ENCODE measurements around the gene ASMTL. TPM values are rescaled to one million over a fixed set of nuclear protein-coding genes. Genes with fewer than 3 reads are reported as not detected.
A peak's percentile ranks its signal among the peaks of the same experiment; 100 is the strongest.

The ASMTL gene
- total and polyA plus RNA-seq, 2 of the 13 experiments (the other 11 are each of a cell fraction or from before 2014, with no cell fraction given), result 5.6 to 16.3 TPM

DNA sequence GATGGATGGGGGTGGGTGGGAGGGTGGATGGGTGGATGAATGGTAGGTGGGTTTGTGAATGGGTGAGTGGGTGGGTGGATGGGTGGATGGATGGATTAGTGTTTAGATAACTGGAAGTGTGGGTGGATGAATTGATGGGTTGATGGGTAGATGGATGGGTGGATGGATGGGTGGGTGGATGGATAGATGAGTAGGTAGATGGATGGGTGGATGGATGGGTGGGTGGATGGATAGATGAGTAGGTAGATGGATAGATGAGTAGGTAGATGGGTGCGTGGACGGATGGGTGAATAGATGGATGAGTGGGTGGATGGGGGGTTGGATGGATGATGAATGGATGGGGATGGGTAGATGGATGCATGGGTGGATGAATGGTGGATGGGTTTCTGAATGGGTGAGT is 20.3 kb upstream of the ASMTL start (continued):
- no peak for TF ChIP-seq POLR2AphosphoS2 (IDR thresholded peaks at IDR 0.05; ENCODE audit: low read depth, low read length)
- no peak for TF ChIP-seq ZFY (CRISPR knock-in tag; IDR thresholded peaks at IDR 0.05)
- TF ChIP-seq CC2D1A (CRISPR knock-in tag; IDR thresholded peaks at IDR 0.05), result no peak
- no peak for TF ChIP-seq FOXP1 (IDR thresholded peaks at IDR 0.05)
- no peak for TF ChIP-seq FOXP1 (CRISPR knock-in tag; IDR thresholded peaks at IDR 0.05)
- no peak for TF ChIP-seq SIN3A (IDR thresholded peaks at IDR 0.05; ENCODE audit: borderline replicate concordance, low read depth, low read length)
- no peak for TF ChIP-seq FOXC1 (CRISPR knock-in tag; IDR thresholded peaks at IDR 0.05; ENCODE audit: borderline replicate concordance)
- TF ChIP-seq, protein P1, sequence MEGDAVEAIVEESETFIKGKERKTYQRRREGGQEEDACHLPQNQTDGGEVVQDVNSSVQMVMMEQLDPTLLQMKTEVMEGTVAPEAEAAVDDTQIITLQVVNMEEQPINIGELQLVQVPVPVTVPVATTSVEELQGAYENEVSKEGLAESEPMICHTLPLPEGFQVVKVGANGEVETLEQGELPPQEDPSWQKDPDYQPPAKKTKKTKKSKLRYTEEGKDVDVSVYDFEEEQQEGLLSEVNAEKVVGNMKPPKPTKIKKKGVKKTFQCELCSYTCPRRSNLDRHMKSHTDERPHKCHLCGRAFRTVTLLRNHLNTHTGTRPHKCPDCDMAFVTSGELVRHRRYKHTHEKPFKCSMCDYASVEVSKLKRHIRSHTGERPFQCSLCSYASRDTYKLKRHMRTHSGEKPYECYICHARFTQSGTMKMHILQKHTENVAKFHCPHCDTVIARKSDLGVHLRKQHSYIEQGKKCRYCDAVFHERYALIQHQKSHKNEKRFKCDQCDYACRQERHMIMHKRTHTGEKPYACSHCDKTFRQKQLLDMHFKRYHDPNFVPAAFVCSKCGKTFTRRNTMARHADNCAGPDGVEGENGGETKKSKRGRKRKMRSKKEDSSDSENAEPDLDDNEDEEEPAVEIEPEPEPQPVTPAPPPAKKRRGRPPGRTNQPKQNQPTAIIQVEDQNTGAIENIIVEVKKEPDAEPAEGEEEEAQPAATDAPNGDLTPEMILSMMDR (CRISPR knock-in tag; IDR thresholded peaks at IDR 0.05), result no peak

GRCh38 chrX:1468250-1468772 is 15.6 kb upstream of the ASMTL start:
- CTCF ChIA-PET (ENCODE audit: low intra/inter-chr PET ratio, low total read pairs), result no interaction called here
- in situ Hi-C loops (cut with HindIII; ENCODE audit: extremely low pct_ligation_motif_present, low pct_unique_long_range_greater_than_20kb), result loop anchor here (5.0 to 25.0 kb wide), 2 partner anchors 114 to 1144 kb away; no protein-coding TSS in a partner anchor
- H3K9ac ChIP-seq (ENCODE audit: insufficient read depth, low read depth, low read length), result no peak overlapping the region
- POLR2A ChIA-PET, result no interaction called here
- no peaks in the 10 kb centered on the region for H3K9me3 ChIP-seq (ENCODE audit: low read length)
- no peaks in the 10 kb centered on the region for H4K20me1 ChIP-seq (ENCODE audit: insufficient read depth, low read length)
- H3K27ac ChIP-seq (ENCODE audit: extremely low read length, insufficient read depth, low read length), result no peak overlapping the region
- no peak overlapping the region for H3K4me2 ChIP-seq (ENCODE audit: low read depth, low read length)
- no TSS peak for BruUV-seq (replicated peaks)
- intact Hi-C loops (cut with micrococcal nuclease; ENCODE audit: unreplicated experiment), result no loop called here
- H3K27me3 ChIP-seq (ENCODE audit: control insufficient read depth in 1 of 2, insufficient read depth in 2 of 2, low read length in 2 of 2), result no peaks in the 10 kb centered on the region
- WGBS (ENCODE audit: low lambda C conversion rate), result 84% methylated on average over 15 of the region's 20 CpGs
- ATAC-seq, result peak; percentile 52
- no peak overlapping the region for H3K4me3 ChIP-seq (replicated peaks in 1 of 3; ENCODE audit: insufficient read depth in 1 of 3, low read depth in 2 of 3, low read length in 3 of 3)
- H3K79me2 ChIP-seq (ENCODE audit: insufficient read depth, low read length), result no peaks in the 10 kb centered on the region
- no peaks in the 10 kb centered on the region for H3K4me1 ChIP-seq (ENCODE audit: insufficient read depth, low read length)
- H2AFZ ChIP-seq (ENCODE audit: low read length), result no peak overlapping the region
- H3K36me3 ChIP-seq (replicated peaks in 1 of 2; ENCODE audit: control insufficient read depth in 1 of 2, insufficient read depth in 2 of 2, low read length in 2 of 2), result no peaks in the 10 kb centered on the region
- no peak for DNase-seq (ENCODE audit: low spot score)
- no peak for FAIRE-seq
- TF ChIP-seq ZNF644 (CRISPR knock-in tag; IDR thresholded peaks at IDR 0.05; ENCODE audit: low read depth), result no peak
- TF ChIP-seq ZNF615 (CRISPR knock-in tag; IDR thresholded peaks at IDR 0.05; ENCODE audit: borderline replicate concordance), result no peak
- no peak for TF ChIP-seq ZNF709 (CRISPR knock-in tag; IDR thresholded peaks at IDR 0.05)
- TF ChIP-seq SNRNP70 (IDR thresholded peaks at IDR 0.05; ENCODE audit: low read depth, low read length), result no peak
- no peak for TF ChIP-seq RFX1 (IDR thresholded peaks at IDR 0.05)
- peak; percentile 80 for TF ChIP-seq HNRNPK (IDR thresholded peaks at IDR 0.05; ENCODE audit: low read depth, low read length, poor library complexity, severe bottlenecking)
- no peak for TF ChIP-seq ZNF383 (CRISPR knock-in tag; IDR thresholded peaks at IDR 0.05; ENCODE audit: borderline replicate concordance)
- TF ChIP-seq ZNF572 (CRISPR knock-in tag; IDR thresholded peaks at IDR 0.05), result no peak
- TF ChIP-seq, protein P2, sequence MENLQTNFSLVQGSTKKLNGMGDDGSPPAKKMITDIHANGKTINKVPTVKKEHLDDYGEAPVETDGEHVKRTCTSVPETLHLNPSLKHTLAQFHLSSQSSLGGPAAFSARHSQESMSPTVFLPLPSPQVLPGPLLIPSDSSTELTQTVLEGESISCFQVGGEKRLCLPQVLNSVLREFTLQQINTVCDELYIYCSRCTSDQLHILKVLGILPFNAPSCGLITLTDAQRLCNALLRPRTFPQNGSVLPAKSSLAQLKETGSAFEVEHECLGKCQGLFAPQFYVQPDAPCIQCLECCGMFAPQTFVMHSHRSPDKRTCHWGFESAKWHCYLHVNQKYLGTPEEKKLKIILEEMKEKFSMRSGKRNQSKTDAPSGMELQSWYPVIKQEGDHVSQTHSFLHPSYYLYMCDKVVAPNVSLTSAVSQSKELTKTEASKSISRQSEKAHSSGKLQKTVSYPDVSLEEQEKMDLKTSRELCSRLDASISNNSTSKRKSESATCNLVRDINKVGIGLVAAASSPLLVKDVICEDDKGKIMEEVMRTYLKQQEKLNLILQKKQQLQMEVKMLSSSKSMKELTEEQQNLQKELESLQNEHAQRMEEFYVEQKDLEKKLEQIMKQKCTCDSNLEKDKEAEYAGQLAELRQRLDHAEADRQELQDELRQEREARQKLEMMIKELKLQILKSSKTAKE (CRISPR knock-in tag; IDR thresholded peaks at IDR 0.05; ENCODE audit: borderline replicate concordance), result no peak
- TF ChIP-seq ZNF235 (CRISPR knock-in tag; IDR thresholded peaks at IDR 0.05; ENCODE audit: borderline replicate concordance), result no peak
- TF ChIP-seq, protein P1 (CRISPR knock-in tag; IDR thresholded peaks at IDR 0.05), result peak; percentile 32; the same call in 1 of the 2 replicates
- TF ChIP-seq SP4 (CRISPR knock-in tag; IDR thresholded peaks at IDR 0.05), result no peak
